HG03571 (cell line): ENCODE results near the gene SNRPN.
"Not testable (repeated sequence)": the region's sequence is repeated elsewhere in the genome, so short reads cannot be mapped to it uniquely, and the experiment has no call there.

ENCODE experiments used
- ATAC-seq: cut with Tn5 transposase; IDR thresholded peaks from one replicate; pipeline ENCODE4 v1.9.1; 2021; ENCODE audit not compliant: unreplicated experiment

SNRPN gene

GRCh38 chr15:24966364-24967103 is 11.7 kb downstream of the SNRPN start:
- ATAC-seq, result no peak

- ATAC-seq, result no peak
Observed at GRCh38 chr15:24971052-24971451, 16.3 kb downstream of the SNRPN start.

GRCh38 chr15:24971772-24972171 is 17.0 kb downstream of the SNRPN start:
- ATAC-seq, result no peak

GRCh38 chr15:24972707-24973106 is 17.9 kb downstream of the SNRPN start:
- ATAC-seq, result not testable (repeated sequence)

- ATAC-seq, result no peak
Observed at GRCh38 chr15:24976932-24977331, 22.1 kb downstream of the SNRPN start.

- ATAC-seq, result no peak
Observed at GRCh38 chr15:24977686-24978085, 22.9 kb downstream of the SNRPN start.

- ATAC-seq, result no peak
Observed at GRCh38 chr15:24985224-24985623, 30.4 kb downstream of the SNRPN start.

- ATAC-seq, result no peak
Observed at GRCh38 chr15:24986653-24987052, 31.9 kb downstream of the SNRPN start.

- ATAC-seq, result no peak
Observed at GRCh38 chr15:25019434-25019833, 64.6 kb downstream of the SNRPN start.

GRCh38 chr15:25022233-25022632 is 67.4 kb downstream of the SNRPN start:
- ATAC-seq, result no peak
